Sigmoid colon (tissue), 4 donors: ENCODE measurements around the gene AGT.

Experiments used
- CTCF ChIP-seq, 4 experiments: fragments of 450-650 bp in 3 of 4; fragments of 200-600 bp in 1 of 4; IDR thresholded peaks; one replicate each; pipeline ENCODE4 v1.5.1; 2016 to 2019; ENCODE audit warnings: antibody characterized with exemption in 4 of 4, mild to moderate bottlenecking in 3 of 4, moderate library complexity in 2 of 4
- EP300 ChIP-seq, 4 donors: sonication (generic); formaldehyde crosslinking; IDR thresholded peaks; one replicate each; pipeline ENCODE4 v1.6.1; 2017; ENCODE audit warnings: antibody characterized with exemption in 4 of 4
- POLR2A ChIP-seq, 2 donors: fragments of 450-650 bp; IDR thresholded peaks; one replicate each; pipeline ENCODE4 v1.6.1; 2016; ENCODE audit warnings: antibody characterized with exemption in 2 of 2, mild to moderate bottlenecking in 2 of 2, moderate library complexity in 2 of 2
- POLR2AphosphoS5 ChIP-seq, 4 donors: sonication (generic); formaldehyde crosslinking; IDR thresholded peaks; one replicate each; pipeline ENCODE4 v1.6.1; 2017; ENCODE audit warnings: antibody characterized with exemption in 4 of 4

GRCh38 chr1:230669543-230669942, 44.4 kb downstream of the AGT start:
- no peak for TF ChIP-seq CTCF (IDR thresholded peaks at IDR 0.05)
- no peak for TF ChIP-seq POLR2A (IDR thresholded peaks at IDR 0.05)
- TF ChIP-seq POLR2AphosphoS5 (IDR thresholded peaks at IDR 0.05): no peak
- no peak for TF ChIP-seq EP300 (IDR thresholded peaks at IDR 0.05)
